Endodermal cell (in vitro differentiated cells): ENCODE measurements around the gene EVI2B. TPM values are rescaled to one million over a fixed set of nuclear protein-coding genes. Genes with fewer than 3 reads are reported as not detected.

Experiments used
- DNase-seq: peaks from one replicate; pipeline ENCODE4 v3.0.0-alpha.2; 2017
- H3K27ac ChIP-seq: 2 replicates; pipeline ENCODE4 v1.5.1; 2013; ENCODE audit warnings: mild to moderate bottlenecking, low read depth, low read length, moderate library complexity
- H3K27me3 ChIP-seq: 2 replicates; pipeline ENCODE4 v1.6.1; 2013; ENCODE audit warnings: mild to moderate bottlenecking, low read length, moderate library complexity; ENCODE audit not compliant: insufficient read depth, control insufficient read depth, poor library complexity, severe bottlenecking
- H3K36me3 ChIP-seq: 2 replicates; pipeline ENCODE4 v1.7.0; 2013; ENCODE audit warnings: mild to moderate bottlenecking, low read length, moderate library complexity; ENCODE audit not compliant: control insufficient read depth, insufficient read depth
- H3K4me1 ChIP-seq: one replicate; pipeline ENCODE4 v1.7.0; 2013; ENCODE audit warnings: low read length; ENCODE audit not compliant: control insufficient read depth, insufficient read depth
- H3K4me3 ChIP-seq: 2 replicates; pipeline ENCODE4 v1.5.1; 2013; ENCODE audit warnings: mild to moderate bottlenecking, low read length, moderate library complexity
- H3K9ac ChIP-seq: 2 replicates; pipeline ENCODE4 v1.6.1; 2013; ENCODE audit warnings: mild to moderate bottlenecking, low read length, moderate library complexity; ENCODE audit not compliant: poor library complexity, severe bottlenecking; ENCODE audit errors: extremely low read depth
- H3K9me3 ChIP-seq: 2 replicates; pipeline ENCODE4 v1.6.1; 2013; ENCODE audit warnings: mild to moderate bottlenecking, low read length, moderate library complexity; ENCODE audit not compliant: control insufficient read depth
- H3K27ac Mint-ChIP-seq: 2 replicates; pipeline ENCODE4 v1.8.0; 2020; ENCODE audit warnings: mixed read lengths
- H3K27me3 Mint-ChIP-seq: 2 replicates; pipeline ENCODE4 v1.8.0; 2021; ENCODE audit warnings: mild to moderate bottlenecking, mixed read lengths; ENCODE audit not compliant: insufficient read depth
- H3K36me3 Mint-ChIP-seq: 2 replicates; pipeline ENCODE4 v1.8.0; 2020; ENCODE audit warnings: low read depth, mixed read lengths
- H3K4me1 Mint-ChIP-seq: 2 replicates; pipeline ENCODE4 v1.8.0; 2020; ENCODE audit warnings: mixed read lengths
- H3K4me3 Mint-ChIP-seq: 2 replicates; pipeline ENCODE4 v1.8.0; 2020; ENCODE audit warnings: mild to moderate bottlenecking, moderate library complexity, mixed read lengths
- H3K9me3 Mint-ChIP-seq: 2 replicates; pipeline ENCODE4 v1.8.0; 2020; ENCODE audit warnings: mild to moderate bottlenecking, mixed read lengths
- WGBS, 2 experiments: methylation state at CpG; one replicate each; pipeline versions ENCODE4 v1.1.5 to v1.1.7; 2013; ENCODE audit warnings: missing lambda C conversion rate in 2 of 2, mixed read lengths in 1 of 2; ENCODE audit not compliant: insufficient coverage in 1 of 2, insufficient read length in 1 of 2; 5-methylcytosine and 5-hydroxymethylcytosine counted together
- long read RNA-seq, 4 experiments: library from polyadenylated mRNA in 2 of 4; library from RNA in 1 of 4; library from capped mRNA in 1 of 4; stranded (forward) in 3 of 4; unstranded in 1 of 4; transcript quantifications; one replicate each; pipeline ENCODE4 v2.0.0, GENCODE V29; 2020 to 2021; ENCODE audit warnings: inconsistent platforms in 1 of 4
- polyA plus RNA-seq, 2 experiments: library from polyadenylated mRNA; stranded (reverse); fragments of 50-300 nt; gene quantifications; one replicate each; pipeline ENCODE4 v1.2.3, GENCODE V29; 2013
- total RNA-seq, 2 donors: library from RNA; stranded (reverse); fragmentation: NEBNext Ultra II Directional in 1 of 2; extraction: Animal tissue kit (Norgen Biotek cat#: 25700) in 1 of 2; gene quantifications; 2 replicates in 1 of 2; 3 replicates in 1 of 2; pipeline ENCODE4 v1.2.1, GENCODE V29; 2021
- TF ChIP-seq, protein P1 (sequence below): fragments of 200-600 bp; sonication (generic); conservative IDR thresholded peaks from 2 replicates; pipeline ENCODE4 v1.5.0; 2021; ENCODE audit warnings: antibody characterized with exemption, mild to moderate bottlenecking

Gene EVI2B
- total RNA-seq: not detected
- polyA plus RNA-seq (2013, experiment 1 of 2): not detected
- not detected for polyA plus RNA-seq (2013, experiment 2 of 2)
- long read RNA-seq, experiment 1: 0 reads
- long read RNA-seq, experiment 2: 0 reads
- long read RNA-seq, experiment 3: 0 reads
- long read RNA-seq, experiment 4: 0 reads

DNA sequence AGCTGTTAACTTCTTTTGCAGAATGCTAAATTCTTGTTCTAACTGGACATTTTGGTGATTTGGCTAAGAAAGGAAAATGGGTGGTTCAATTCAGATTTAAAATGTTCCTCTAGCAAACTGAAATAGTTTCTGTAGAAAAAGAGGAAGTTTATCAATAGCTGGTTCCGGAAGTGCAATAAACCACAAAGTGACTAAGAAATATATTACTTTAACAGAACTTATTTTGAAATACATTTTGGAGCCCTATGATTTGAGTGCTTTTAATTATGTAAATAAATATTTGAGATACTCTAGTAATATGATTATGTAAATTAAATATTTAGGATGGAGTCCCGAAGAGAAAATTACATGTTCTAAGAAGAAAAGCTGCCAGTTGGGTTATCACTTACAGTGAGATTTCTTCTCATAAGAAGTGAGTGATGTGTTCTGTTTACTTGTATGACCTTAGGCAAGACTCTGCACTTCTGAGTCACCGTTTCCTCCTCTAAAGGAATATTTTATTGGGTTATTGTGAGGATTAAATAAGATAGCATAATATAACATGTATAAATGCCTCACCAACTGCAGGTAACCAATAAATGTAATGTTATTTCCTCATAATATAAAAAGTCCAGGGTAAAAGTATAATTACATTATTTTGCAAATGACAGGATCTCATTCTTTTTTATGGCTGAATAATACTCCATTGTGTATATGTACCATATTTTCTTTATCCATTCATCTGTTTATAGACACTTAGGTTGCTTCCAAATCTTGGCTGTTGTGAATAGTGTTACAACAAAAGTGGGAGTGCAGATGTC is at the start of gene EVI2B:
EVI2B (minus strand) TSS at position 73 of the 800 bp plus-strand sequence. CDS start 8,445 bp downstream, outside the sequence.
- WGBS, 2 experiments: 100% methylated on average over 2 of the region's 3 CpGs; no CpG with 5 or more reads in 1 of the 2 experiments
- DNase-seq: no peak
- Mint-ChIP-seq H3K4me3 (no peak within 1 kb of the TSS), H3K27me3 (no peaks in the 10 kb centered on the region), H3K9me3 (no peaks in the 10 kb centered on the region), H3K36me3 (peaks cover 2% of the 10 kb centered on the region), H3K4me1 (peaks cover 3% of the 10 kb centered on the region), H3K27ac (no peak within 1 kb of the TSS)
- Histone ChIP-seq H3K27ac (no peak within 1 kb of the TSS), H3K4me1 (no peaks in the 10 kb centered on the region), H3K36me3 (peaks cover 4% of the 10 kb centered on the region), H3K4me3 (no peak within 1 kb of the TSS), H3K9ac (no peak within 1 kb of the TSS), H3K27me3 (no peaks in the 10 kb centered on the region), H3K9me3 (no peaks in the 10 kb centered on the region)
- TF ChIP-seq, protein P1, sequence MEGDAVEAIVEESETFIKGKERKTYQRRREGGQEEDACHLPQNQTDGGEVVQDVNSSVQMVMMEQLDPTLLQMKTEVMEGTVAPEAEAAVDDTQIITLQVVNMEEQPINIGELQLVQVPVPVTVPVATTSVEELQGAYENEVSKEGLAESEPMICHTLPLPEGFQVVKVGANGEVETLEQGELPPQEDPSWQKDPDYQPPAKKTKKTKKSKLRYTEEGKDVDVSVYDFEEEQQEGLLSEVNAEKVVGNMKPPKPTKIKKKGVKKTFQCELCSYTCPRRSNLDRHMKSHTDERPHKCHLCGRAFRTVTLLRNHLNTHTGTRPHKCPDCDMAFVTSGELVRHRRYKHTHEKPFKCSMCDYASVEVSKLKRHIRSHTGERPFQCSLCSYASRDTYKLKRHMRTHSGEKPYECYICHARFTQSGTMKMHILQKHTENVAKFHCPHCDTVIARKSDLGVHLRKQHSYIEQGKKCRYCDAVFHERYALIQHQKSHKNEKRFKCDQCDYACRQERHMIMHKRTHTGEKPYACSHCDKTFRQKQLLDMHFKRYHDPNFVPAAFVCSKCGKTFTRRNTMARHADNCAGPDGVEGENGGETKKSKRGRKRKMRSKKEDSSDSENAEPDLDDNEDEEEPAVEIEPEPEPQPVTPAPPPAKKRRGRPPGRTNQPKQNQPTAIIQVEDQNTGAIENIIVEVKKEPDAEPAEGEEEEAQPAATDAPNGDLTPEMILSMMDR: no peak

- TF ChIP-seq, protein P1: no peak
- Histone ChIP-seq H3K36me3 (peaks cover 83% of the 10 kb centered on the region), H3K4me3 (no peak overlapping the region), H3K27me3 (no peaks in the 10 kb centered on the region), H3K4me1 (no peaks in the 10 kb centered on the region), H3K9ac (no peak overlapping the region), H3K27ac (no peak overlapping the region), H3K9me3 (no peaks in the 10 kb centered on the region)
- Mint-ChIP-seq H3K9me3 (no peaks in the 10 kb centered on the region), H3K27me3 (no peaks in the 10 kb centered on the region), H3K27ac (no peak overlapping the region), H3K4me1 (peaks cover 2% of the 10 kb centered on the region), H3K36me3 (peaks cover 55% of the 10 kb centered on the region), H3K4me3 (no peak overlapping the region)
- DNase-seq: no peak
- WGBS, 2 experiments: 94 to 100% methylated on average over 1 to 2 of the region's 3 CpGs
Observed at GRCh38 chr17:31357839-31358394, 44.1 kb upstream of the EVI2B start.

GRCh38 chr17:31357091-31357490 is 43.2 kb upstream of the EVI2B start:
- no peak for DNase-seq
- Histone ChIP-seq H3K27ac (no peak overlapping the region), H3K9me3 (no peaks in the 10 kb centered on the region), H3K9ac (no peak overlapping the region), H3K27me3 (no peaks in the 10 kb centered on the region), H3K4me3 (no peak overlapping the region), H3K36me3 (peaks cover 82% of the 10 kb centered on the region), H3K4me1 (no peaks in the 10 kb centered on the region)
- WGBS, 2 experiments: 91 to 100% methylated on average over 2 of the region's 2 CpGs
- no peaks in the 10 kb centered on the region for H3K9me3 Mint-ChIP-seq
- H3K36me3 Mint-ChIP-seq: peaks cover 56% of the 10 kb centered on the region
- TF ChIP-seq, protein P1: no peak
- no peak overlapping the region for H3K4me3 Mint-ChIP-seq
- H3K4me1 Mint-ChIP-seq: peaks cover 2% of the 10 kb centered on the region
- no peak overlapping the region for H3K27ac Mint-ChIP-seq
- no peaks in the 10 kb centered on the region for H3K27me3 Mint-ChIP-seq
